ENCODE measurements around the gene MAN1C1. TPM values are rescaled to one million over a fixed set of nuclear protein-coding genes. Genes with fewer than 3 reads are reported as not detected.
A peak's percentile ranks its signal among the peaks of the same experiment; 100 is the strongest.

The MAN1C1 gene
- total and polyA plus RNA-seq, 2 donors (not counting 3 experiments of a cell fraction or from before 2014, with no cell fraction given): 1.5 to 4.0 TPM

DNA sequence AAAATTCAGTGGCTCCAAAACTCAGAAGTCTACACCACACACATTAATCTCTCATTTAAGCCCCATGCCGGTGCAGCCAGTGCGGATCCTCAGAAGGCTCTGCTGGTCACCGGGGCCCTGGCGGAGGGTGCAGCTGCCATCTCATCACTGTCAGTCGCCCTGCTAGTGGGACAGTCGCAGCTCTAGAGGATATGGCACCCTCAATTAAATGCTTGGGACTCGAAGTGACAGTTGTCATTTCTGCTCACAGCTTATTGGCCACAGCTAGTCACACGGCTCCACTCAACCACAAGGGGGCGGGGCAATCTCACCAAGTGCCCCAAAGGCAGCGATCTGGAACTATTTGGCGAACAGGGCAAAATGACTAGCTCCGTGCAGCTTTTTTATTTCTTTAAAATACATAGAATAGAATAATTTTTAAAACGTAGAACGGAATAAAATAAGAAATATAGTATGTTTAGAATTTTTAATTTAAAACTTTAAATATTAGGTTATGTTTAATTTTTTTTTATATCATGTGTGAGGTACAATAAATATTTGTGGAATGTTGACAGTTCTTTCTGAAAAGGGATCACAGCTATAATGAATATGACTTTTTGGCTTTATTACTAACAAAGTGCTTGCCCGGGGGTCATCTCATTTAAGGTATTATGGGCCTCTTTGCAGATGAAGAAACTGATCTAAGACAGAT lies 8.0 kb upstream of the MAN1C1 start:
- H4K20me1 ChIP-seq (replicated peaks; ENCODE audit: control insufficient read depth, extremely low read depth, insufficient read depth, low read length): no peaks in the 10 kb centered on the region
- H2AFZ ChIP-seq (ENCODE audit: low read depth, low read length): no peak overlapping the region
- H3K27me3 ChIP-seq (ENCODE audit: control insufficient read depth in 2 of 2, insufficient read depth in 2 of 2, low read length in 2 of 2): peaks cover 26 to 37% of the 10 kb centered on the region in 2 experiments
- no TSS peak for BruUV-seq (replicated peaks)
- no peak overlapping the region for H3K9ac ChIP-seq (replicated peaks; ENCODE audit: extremely low read depth, insufficient read depth, low read length)
- DNase-seq (ENCODE audit: low read depth, low spot score) (peak; percentile 64), FAIRE-seq (peak; percentile 86)
- no peak overlapping the region for H3K27ac ChIP-seq (ENCODE audit: insufficient read depth, low read depth, low read length)
- dilution Hi-C loops (cut with MboI; ENCODE audit: extremely low pct_ligation_motif_present, low sequenced_read_pairs): no loop called here
- TF ChIP-seq MYC (IDR thresholded peaks at IDR 0.05; ENCODE audit: low read depth, low read length) (no peak), CTCF (IDR thresholded peaks at IDR 0.05; ENCODE audit: extremely low read depth in 1 of 2, insufficient read depth in 1 of 2, low read depth in 1 of 2, low read length in 2 of 2) (peak; percentile 48 to 72), EZH2 (IDR thresholded peaks at IDR 0.05; ENCODE audit: borderline replicate concordance, low read depth, low read length, severe bottlenecking) (no peak)
- ChIA-PET POLR2A (interaction anchor here (0.6 kb wide), 1 partner anchor 179 kb away, joined by 4 read pairs; no protein-coding TSS in a partner anchor), CTCF (interaction anchor here (0.6 to 3.0 kb wide), 28 partner anchors 10 to 212 kb away, joined by 3 to 80 read pairs (median 4); partner anchors contain the start of genes LDLRAP1 and SELENON)
- intact Hi-C loops (cut with micrococcal nuclease): loop anchor here (1.0 kb wide), 2 partner anchors 188 to 203 kb away; no protein-coding TSS in a partner anchor
- H3K4me3 ChIP-seq (replicated peaks in 1 of 3; ENCODE audit: insufficient read depth in 1 of 3, low read depth in 1 of 3, low read length in 3 of 3): no peak overlapping the region
- no peaks in the 10 kb centered on the region for H3K79me2 ChIP-seq (ENCODE audit: control insufficient read depth, insufficient read depth, low read length)
- H3K9me1 ChIP-seq (replicated peaks; ENCODE audit: control insufficient read depth, extremely low read depth, insufficient read depth, low read length): no peaks in the 10 kb centered on the region
- H3K36me3 ChIP-seq (ENCODE audit: control insufficient read depth in 2 of 2, extremely low read depth in 1 of 2, insufficient read depth in 2 of 2, low read length in 2 of 2): no peaks in the 10 kb centered on the region
- no peak overlapping the region for H3K4me2 ChIP-seq (ENCODE audit: insufficient read depth, low read length)
- H3K4me1 ChIP-seq (ENCODE audit: control insufficient read depth, extremely low read depth, insufficient read depth, low read length): no peaks in the 10 kb centered on the region
- H3K9me3 ChIP-seq (replicated peaks; ENCODE audit: control insufficient read depth, insufficient read depth, low read length): no peaks in the 10 kb centered on the region

- H3K27me3 ChIP-seq (ENCODE audit: control insufficient read depth in 2 of 2, insufficient read depth in 2 of 2, low read length in 2 of 2): peaks cover 34 to 45% of the 10 kb centered on the region in 2 experiments
These were observed 6.7 kb upstream of the MAN1C1 start for GRCh38 chr1:25609921-25610320.

More at GRCh38 chr1:25609921-25610320, 6.7 kb upstream of the MAN1C1 start:
- TF ChIP-seq FOS (IDR thresholded peaks at IDR 0.05; ENCODE audit: borderline replicate concordance, insufficient read depth, low read length) (no peak), MYC (IDR thresholded peaks at IDR 0.05; ENCODE audit: low read depth, low read length) (no peak), POLR2A (IDR thresholded peaks at IDR 0.05; ENCODE audit: low read depth, low read length) (no peak), GATA2 (IDR thresholded peaks at IDR 0.05; ENCODE audit: insufficient read depth, insufficient read length, low read depth, low read length) (no peak), JUN (IDR thresholded peaks at IDR 0.05; ENCODE audit: borderline replicate concordance, insufficient read depth, insufficient read length, low read depth) (no peak)
- TF ChIP-seq, protein P1, sequence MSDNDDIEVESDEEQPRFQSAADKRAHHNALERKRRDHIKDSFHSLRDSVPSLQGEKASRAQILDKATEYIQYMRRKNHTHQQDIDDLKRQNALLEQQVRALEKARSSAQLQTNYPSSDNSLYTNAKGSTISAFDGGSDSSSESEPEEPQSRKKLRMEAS (IDR thresholded peaks at IDR 0.05; ENCODE audit: insufficient read depth, insufficient read length): no peak
- Histone ChIP-seq H3K9ac (replicated peaks; ENCODE audit: extremely low read depth, insufficient read depth, low read length) (no peak overlapping the region), H3K79me2 (ENCODE audit: control insufficient read depth, insufficient read depth, low read length) (no peaks in the 10 kb centered on the region), H3K9me1 (replicated peaks; ENCODE audit: control insufficient read depth, extremely low read depth, insufficient read depth, low read length) (no peaks in the 10 kb centered on the region), H3K27ac (ENCODE audit: insufficient read depth, low read depth, low read length) (no peak overlapping the region), H3K4me3 (replicated peaks in 1 of 3; ENCODE audit: insufficient read depth in 1 of 3, low read depth in 1 of 3, low read length in 3 of 3) (no peak overlapping the region), H3K4me1 (ENCODE audit: control insufficient read depth, extremely low read depth, insufficient read depth, low read length) (no peaks in the 10 kb centered on the region), H2AFZ (ENCODE audit: low read depth, low read length) (no peak overlapping the region), H3K36me3 (ENCODE audit: control insufficient read depth in 2 of 2, extremely low read depth in 1 of 2, insufficient read depth in 2 of 2, low read length in 2 of 2) (no peaks in the 10 kb centered on the region), H3K4me2 (ENCODE audit: insufficient read depth, low read length) (no peak overlapping the region), H3K9me3 (replicated peaks; ENCODE audit: control insufficient read depth, insufficient read depth, low read length) (no peaks in the 10 kb centered on the region), H4K20me1 (replicated peaks; ENCODE audit: control insufficient read depth, extremely low read depth, insufficient read depth, low read length) (no peaks in the 10 kb centered on the region)
- CTCF ChIA-PET: interaction anchor here (0.6 to 3.0 kb wide), 11 partner anchors 10 to 200 kb away, joined by 3 to 80 read pairs (median 5); partner anchors contain the start of gene SELENON
- intact Hi-C loops (cut with micrococcal nuclease): no loop called here
- dilution Hi-C loops (cut with MboI; ENCODE audit: extremely low pct_ligation_motif_present, low sequenced_read_pairs): no loop called here
- BruUV-seq (replicated peaks): no TSS peak
- no peak for DNase-seq (ENCODE audit: low read depth, low spot score)
- POLR2A ChIA-PET: no interaction called here
- FAIRE-seq: no peak

Data from endothelial cell of umbilical vein (primary cell).